Activated CD8-positive, alpha-beta memory T cell treated with anti-CD3 and anti-CD28 coated beads, Interleukin-2, amount 50 U/mL, for 1 hour (primary cell): Measurements from ENCODE around the gene C6orf58.
"Not testable (repeated sequence)": the region's sequence is repeated elsewhere in the genome, so short reads cannot be mapped to it uniquely, and the experiment has no call there.

Experiments used
- DNase-seq: peaks from one replicate; pipeline ENCODE4 v3.0.0-alpha.2; 2020; ENCODE audit errors: extremely low read depth

Gene C6orf58

DNA sequence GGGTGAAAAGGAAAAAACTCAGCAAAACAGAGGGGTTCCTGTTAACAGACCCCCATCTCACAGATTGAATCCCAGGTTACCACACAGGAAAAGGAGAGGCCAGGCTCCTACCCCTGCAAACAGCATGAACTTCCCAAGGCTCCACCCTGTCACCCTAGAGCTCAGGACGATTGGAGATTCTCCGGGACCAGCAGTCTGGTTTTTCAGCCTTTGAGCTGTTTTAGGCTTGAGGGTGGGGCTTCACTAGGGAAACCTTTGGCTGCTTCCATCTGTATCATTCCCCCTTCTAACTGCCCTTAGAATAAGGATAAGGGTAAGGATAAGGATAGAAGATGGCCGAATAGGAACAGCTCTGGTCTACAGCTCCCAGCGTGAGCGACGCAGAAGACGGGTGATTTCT lies 16.0 kb downstream of the C6orf58 start:
- DNase-seq = no peak

DNA sequence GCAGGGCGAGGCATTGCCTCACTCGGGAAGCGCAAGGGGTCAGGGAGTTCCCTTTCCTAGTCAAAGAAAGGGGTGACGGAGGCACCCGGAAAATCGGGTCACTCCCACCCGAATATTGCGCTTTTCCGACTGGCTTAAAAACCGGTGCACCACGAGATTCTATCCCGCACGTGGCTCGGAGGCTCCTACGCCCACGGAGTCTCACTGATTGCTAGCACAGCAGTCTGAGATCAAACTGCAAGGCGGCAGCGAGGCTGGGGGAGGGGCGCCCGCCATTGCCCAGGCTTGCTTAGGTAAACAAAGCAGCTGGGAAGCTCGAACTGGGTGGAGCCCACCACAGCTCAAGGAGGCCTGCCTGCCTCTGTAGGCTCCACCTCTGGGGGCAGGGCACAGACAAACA lies 16.5 kb downstream of the C6orf58 start:
- not testable (repeated sequence) for DNase-seq

DNA sequence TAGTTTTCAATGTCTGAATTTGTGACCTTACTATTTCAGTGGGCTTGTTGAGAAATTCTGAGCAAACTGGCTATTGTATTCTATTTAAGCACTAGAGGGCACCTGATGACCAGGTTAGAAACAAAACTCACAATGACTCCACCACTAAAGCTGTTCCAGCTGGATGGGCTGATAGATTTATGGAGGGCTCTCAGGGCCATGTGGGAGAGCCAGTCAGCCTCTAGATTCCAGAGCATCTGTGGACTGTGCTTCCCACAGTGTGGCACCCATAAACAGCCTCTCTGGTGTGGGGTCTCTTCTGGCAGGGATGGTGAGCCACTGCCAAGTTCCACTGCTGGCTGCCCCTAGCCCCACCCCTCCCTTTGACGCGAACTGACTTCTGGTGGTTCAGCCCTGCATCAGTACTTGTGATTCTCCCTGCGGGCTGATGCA lies 29.2 kb downstream of the C6orf58 start:
- DNase-seq = no peak

DNA sequence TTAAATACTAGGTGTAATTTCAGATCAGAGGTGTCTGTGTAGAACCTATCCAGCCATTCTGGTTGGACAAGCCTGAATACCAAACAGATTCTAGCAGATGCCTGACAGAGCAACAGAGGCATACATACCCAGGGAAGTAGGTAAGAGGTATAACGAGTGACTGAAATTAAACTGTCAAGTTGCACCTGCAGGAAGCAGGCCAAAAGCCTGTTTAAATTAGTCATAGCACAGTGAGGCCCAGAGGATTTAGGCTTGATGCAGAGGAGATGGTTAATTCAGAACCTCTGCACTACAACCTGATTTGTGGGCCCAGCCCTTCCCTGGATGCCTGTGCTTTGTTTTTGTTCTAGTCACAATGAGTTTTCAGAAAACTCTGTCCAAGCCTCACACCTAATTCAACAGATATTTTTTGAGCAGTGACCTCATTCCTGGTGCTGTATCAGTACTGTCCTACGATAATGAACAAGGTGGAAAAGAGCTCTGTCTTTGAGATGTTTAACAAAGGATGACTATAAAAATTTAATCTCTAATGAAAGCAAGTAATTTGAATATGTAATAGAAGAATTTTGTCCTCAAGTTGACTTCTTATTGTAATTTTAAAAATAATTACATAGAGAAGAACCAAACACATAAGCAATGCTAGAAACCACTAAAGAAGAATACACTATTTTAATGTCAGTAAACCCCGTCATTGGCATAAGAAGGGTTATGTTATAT lies 31.7 kb downstream of the C6orf58 start:
- no peak for DNase-seq

DNA sequence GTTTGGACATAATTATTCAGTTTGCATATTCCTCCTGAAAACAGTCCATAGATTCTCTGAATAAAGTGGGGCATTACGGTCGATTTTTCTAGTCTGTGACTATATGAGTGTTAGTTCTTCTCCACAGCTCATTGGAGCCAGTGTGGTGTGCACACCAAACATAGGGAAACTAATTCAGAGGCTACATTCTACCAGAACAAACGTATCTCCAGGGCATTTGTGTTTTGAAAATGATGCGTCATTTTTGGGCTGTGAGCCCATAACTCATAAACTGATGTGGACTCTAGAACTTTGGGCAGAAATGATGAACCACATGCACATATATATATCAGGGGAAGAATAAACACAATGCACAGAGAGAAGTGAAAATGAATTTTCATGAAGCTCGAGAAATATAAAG lies 41.8 kb downstream of the C6orf58 start:
- no peak for DNase-seq

DNA sequence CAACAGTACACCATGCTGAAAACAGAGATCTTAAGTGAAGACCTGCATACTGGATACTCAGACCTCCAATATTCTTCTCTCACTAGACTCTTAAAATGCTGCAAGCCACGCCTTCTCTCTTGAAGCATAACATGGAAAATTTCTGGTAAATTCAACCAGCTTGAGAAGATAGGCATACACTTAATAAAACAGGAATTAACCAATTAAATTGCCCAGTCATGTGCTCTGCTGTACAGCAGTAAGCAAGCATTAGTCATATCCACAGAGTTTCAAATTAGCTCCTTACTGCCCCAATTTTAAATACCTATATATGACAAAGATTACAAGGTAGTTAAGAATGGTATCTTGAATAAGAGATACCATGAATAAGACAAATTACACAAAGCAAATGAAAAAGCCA lies 53.8 kb downstream of the C6orf58 start:
- DNase-seq = no peak

DNA sequence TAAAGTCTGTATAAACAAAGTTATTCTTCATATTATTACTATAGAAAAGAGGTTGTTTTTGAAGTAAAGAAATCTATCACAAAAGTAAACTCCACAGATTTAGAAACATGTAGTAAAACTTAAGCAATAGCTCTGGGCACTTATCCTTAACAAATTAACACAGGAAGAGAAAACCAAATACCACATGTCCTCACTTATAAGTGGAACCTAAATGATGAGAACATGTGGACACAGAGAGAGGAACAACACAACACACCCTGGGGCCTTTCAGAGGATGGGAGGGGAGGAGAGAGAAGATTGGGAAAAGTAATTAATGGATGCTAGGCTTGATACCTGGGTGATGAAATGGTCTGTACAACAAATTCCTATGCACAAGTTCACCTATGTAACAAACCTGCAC lies 57.2 kb downstream of the C6orf58 start:
- DNase-seq = no peak

DNA sequence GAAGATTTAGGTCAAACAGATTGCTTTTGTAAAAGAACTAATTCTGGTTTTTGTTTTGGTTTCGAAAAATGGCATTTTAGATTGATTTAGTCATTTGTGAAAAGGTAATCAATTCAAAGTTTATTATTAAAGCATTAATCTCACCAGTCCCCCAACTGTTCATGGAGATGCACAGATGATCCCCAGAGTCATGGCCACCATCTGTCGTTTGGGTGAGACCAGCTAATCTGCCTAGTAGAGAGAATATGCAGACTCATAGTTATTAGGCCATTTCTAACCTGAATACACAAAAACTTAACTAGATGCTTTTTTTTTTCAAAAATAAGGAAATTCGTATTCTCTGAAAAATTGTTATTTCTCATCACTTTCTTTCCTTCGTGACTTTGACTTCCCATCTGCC lies 58.1 kb downstream of the C6orf58 start:
- DNase-seq = no peak

DNA sequence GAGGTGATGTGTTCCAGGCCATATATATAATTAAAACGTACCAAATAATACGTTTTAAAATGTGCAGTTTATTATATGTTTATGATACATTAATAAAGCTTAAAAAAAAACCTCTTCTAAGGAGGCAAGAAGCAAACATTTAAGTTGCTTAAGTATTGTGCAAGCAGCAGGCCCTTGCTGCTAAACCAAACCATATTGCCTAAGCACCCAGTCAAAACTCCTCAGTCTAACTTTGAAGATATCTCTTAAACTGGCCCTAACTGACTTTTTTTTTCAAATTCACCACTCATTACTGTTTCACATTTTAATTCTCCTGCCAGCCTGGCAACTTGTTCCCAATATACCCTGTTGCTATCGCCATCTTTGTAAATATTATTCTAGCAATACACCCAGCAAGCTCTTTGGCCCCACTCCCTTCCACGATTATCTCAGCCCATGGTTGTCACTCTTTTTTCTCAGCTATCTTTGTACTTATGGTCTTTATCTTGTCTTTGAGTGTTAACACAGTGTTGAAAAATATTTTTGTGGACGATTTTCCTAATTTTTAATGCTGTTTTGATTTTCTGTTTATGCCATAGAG lies 60.9 kb downstream of the C6orf58 start:
- no peak for DNase-seq
